IMR-90 (cell line): ENCODE measurements around the gene GORASP1. TPM values are rescaled to one million over a fixed set of nuclear protein-coding genes. Genes with fewer than 3 reads are reported as not detected.

Source experiments
- ATAC-seq: fragments of 200-7000 bp; cut with Tn5 transposase; 2 replicates; pipeline ENCODE4 v1.9.1; 2020; ENCODE audit warnings: low read depth, mild to moderate bottlenecking, moderate library complexity
- BruUV-seq: library from RNA; stranded (reverse); fragments of 400-500 nt; replicated peaks from 2 replicates; lab custom pipeline; 2021; lab: Mats Ljungman, UMichigan
- CTCF ChIA-PET: fragments of 300-600 bp; formaldehyde crosslinking; extraction: SDS; loops from one replicate; lab custom pipeline; 2021; ENCODE audit warnings: antibody characterized with exemption; lab: Yijun Ruan, JAX
- POLR2A ChIA-PET: fragments of 300-600 bp; sonication (Branson Sonifier 250); formaldehyde crosslinking; loops from one replicate; lab custom pipeline; 2022; ENCODE audit warnings: antibody characterized with exemption; ENCODE audit not compliant: unreplicated experiment; lab: Charles Lee
- DNase-seq: peaks from one replicate; pipeline ENCODE4 v3.0.0; 2013
- H2AFZ ChIP-seq: replicated peaks from 2 replicates; pipeline ENCODE3; 2013; ENCODE audit warnings: low read length, mild to moderate bottlenecking; ENCODE audit not compliant: poor library complexity
- H2AK5ac ChIP-seq: 2 replicates; pipeline ENCODE4 v1.6.1; 2013; ENCODE audit warnings: low read depth, low read length, inconsistent platforms
- H2AK9ac ChIP-seq: replicated peaks from 2 replicates; pipeline ENCODE3; 2013; ENCODE audit warnings: mild to moderate bottlenecking, low read depth, low read length, moderate library complexity; ENCODE audit not compliant: poor library complexity
- H2BK120ac ChIP-seq: 2 replicates; pipeline ENCODE4 v1.6.1; 2013; ENCODE audit warnings: low read depth, low read length, inconsistent platforms
- H2BK15ac ChIP-seq: 3 replicates; pipeline ENCODE4 v1.6.1; 2013; ENCODE audit warnings: low read depth, low read length, inconsistent platforms
- H2BK20ac ChIP-seq: 2 replicates; pipeline ENCODE4 v1.6.1; 2013; ENCODE audit warnings: low read depth, mild to moderate bottlenecking, inconsistent platforms, low read length, moderate library complexity
- H2BK5ac ChIP-seq: 2 replicates; pipeline ENCODE4 v1.6.1; 2013; ENCODE audit warnings: mild to moderate bottlenecking, low read depth, low read length, inconsistent platforms; ENCODE audit not compliant: poor library complexity, severe bottlenecking
- H3K14ac ChIP-seq: replicated peaks from 2 replicates; pipeline ENCODE4 v1.6.1; 2013; ENCODE audit warnings: low read depth, low read length, inconsistent platforms
- H3K18ac ChIP-seq: 2 replicates; pipeline ENCODE4 v1.6.1; 2013; ENCODE audit warnings: low read depth, low read length, control low read depth
- H3K23ac ChIP-seq: 2 replicates; pipeline ENCODE4 v1.6.1; 2013; ENCODE audit warnings: low read depth, low read length, inconsistent platforms
- H3K27ac ChIP-seq: 2 replicates; pipeline ENCODE4 v1.5.1; 2013; ENCODE audit warnings: mild to moderate bottlenecking, control low read depth, low read length; ENCODE audit not compliant: insufficient read depth
- H3K27me3 ChIP-seq: 2 replicates; pipeline ENCODE4 v1.6.1; 2013; ENCODE audit warnings: low read length; ENCODE audit not compliant: control insufficient read depth, insufficient read depth
- H3K36me3 ChIP-seq: 2 replicates; pipeline ENCODE4 v1.6.1; 2013; ENCODE audit warnings: low read length, mixed read lengths; ENCODE audit not compliant: control insufficient read depth, insufficient read depth
- H3K4ac ChIP-seq: 2 replicates; pipeline ENCODE4 v1.6.1; 2013; ENCODE audit warnings: low read depth, low read length, inconsistent platforms
- H3K4me1 ChIP-seq: 2 replicates; pipeline ENCODE4 v1.6.1; 2013; ENCODE audit warnings: low read length, mixed read lengths; ENCODE audit not compliant: control insufficient read depth, insufficient read depth
- H3K4me2 ChIP-seq: 2 replicates; pipeline ENCODE4 v1.6.1; 2013; ENCODE audit warnings: low read depth, mild to moderate bottlenecking, control low read depth, low read length, moderate library complexity
- H3K4me3 ChIP-seq: 2 replicates; pipeline ENCODE4 v1.5.1; 2013; ENCODE audit warnings: low read depth, mild to moderate bottlenecking, control low read depth, low read length, moderate library complexity; ENCODE audit not compliant: insufficient read depth
- H3K56ac ChIP-seq: 2 replicates; pipeline ENCODE4 v1.6.1; 2013; ENCODE audit warnings: low read length, inconsistent platforms; ENCODE audit not compliant: insufficient read depth; ENCODE audit errors: extremely low read depth
- H3K79me1 ChIP-seq, 2 experiments: 2 replicates each; pipeline ENCODE4 v1.6.1; 2013; ENCODE audit warnings: low read length in 2 of 2, inconsistent platforms in 1 of 2, low read depth in 1 of 2
- H3K9ac ChIP-seq: 2 replicates; pipeline ENCODE4 v1.6.1; 2013; ENCODE audit warnings: low read depth, low read length, control low read depth
- H3K9me1 ChIP-seq: 2 replicates; pipeline ENCODE4 v1.6.1; 2013; ENCODE audit warnings: low read length, inconsistent platforms; ENCODE audit not compliant: insufficient read depth
- H3K9me3 ChIP-seq: 2 replicates; pipeline ENCODE4 v1.6.1; 2013; ENCODE audit warnings: low read length; ENCODE audit not compliant: control insufficient read depth, insufficient read depth
- H4K20me1 ChIP-seq: 2 replicates; pipeline ENCODE4 v1.6.1; 2013; ENCODE audit warnings: low read length, inconsistent platforms; ENCODE audit not compliant: insufficient read depth
- H4K5ac ChIP-seq: 2 replicates; pipeline ENCODE4 v1.6.1; 2013; ENCODE audit warnings: mild to moderate bottlenecking, low read depth, low read length, control low read depth
- H4K8ac ChIP-seq, 2 experiments: 2 replicates each; pipeline ENCODE4 v1.6.1; 2013; ENCODE audit warnings: low read depth in 2 of 2, low read length in 2 of 2, control low read depth in 1 of 2, inconsistent platforms in 1 of 2
- H4K91ac ChIP-seq: 2 replicates; pipeline ENCODE4 v1.6.1; 2013; ENCODE audit warnings: low read depth, low read length, inconsistent platforms; ENCODE audit not compliant: insufficient read depth
- BHLHE40 ChIP-seq: fragments of 150-350 bp; IDR thresholded peaks from 2 replicates; pipeline ENCODE4 v1.6.1; 2016; ENCODE audit warnings: mild to moderate bottlenecking, low read depth, low read length
- CEBPB ChIP-seq: IDR thresholded peaks from 2 replicates; pipeline ENCODE4 v1.6.1; 2012; ENCODE audit warnings: low read depth, low read length, improper control_type of control experiment
- CHD1 ChIP-seq: IDR thresholded peaks from 2 replicates; pipeline ENCODE4 v1.6.1; 2012; ENCODE audit warnings: low read depth, low read length, improper control_type of control experiment
- FOS ChIP-seq: fragments of 150-350 bp; IDR thresholded peaks from 2 replicates; pipeline ENCODE4 v1.6.1; 2016; ENCODE audit warnings: low read depth, low read length
- MAFK ChIP-seq: IDR thresholded peaks from 2 replicates; pipeline ENCODE4 v1.6.1; 2012; ENCODE audit warnings: low read depth, low read length, improper control_type of control experiment
- MAZ ChIP-seq: IDR thresholded peaks from 2 replicates; pipeline ENCODE4 v1.6.1; 2012; ENCODE audit warnings: low read depth, mild to moderate bottlenecking, low read length, improper control_type of control experiment, moderate library complexity, borderline replicate concordance
- MXI1 ChIP-seq: IDR thresholded peaks from 2 replicates; pipeline ENCODE4 v1.6.1; 2012; ENCODE audit warnings: low read depth, mild to moderate bottlenecking, low read length, moderate library complexity, borderline replicate concordance
- NFE2L2 ChIP-seq: fragments of 150-350 bp; IDR thresholded peaks from 2 replicates; pipeline ENCODE4 v1.6.1; 2016; ENCODE audit warnings: low read depth, mild to moderate bottlenecking, low read length
- POLR2A ChIP-seq: IDR thresholded peaks from 2 replicates; pipeline ENCODE4 v1.6.1; 2012; ENCODE audit warnings: mild to moderate bottlenecking, low read depth, low read length
- RAD21 ChIP-seq: IDR thresholded peaks from 2 replicates; pipeline ENCODE4 v1.6.1; 2012; ENCODE audit warnings: low read length, improper control_type of control experiment
- RCOR1 ChIP-seq: IDR thresholded peaks from 2 replicates; pipeline ENCODE4 v1.6.1; 2012; ENCODE audit warnings: mild to moderate bottlenecking, low read length, improper control_type of control experiment; ENCODE audit not compliant: insufficient replicate concordance
- RFX5 ChIP-seq: IDR thresholded peaks from 2 replicates; pipeline ENCODE4 v1.8.0; 2012; ENCODE audit warnings: low read depth, mild to moderate bottlenecking, low read length, moderate library complexity
- SMC3 ChIP-seq: fragments of 150-350 bp; IDR thresholded peaks from 2 replicates; pipeline ENCODE4 v1.6.1; 2016; ENCODE audit warnings: low read depth, mild to moderate bottlenecking, antibody characterized with exemption, low read length, moderate library complexity
- WGBS, 2 experiments: methylation state at CpG; one replicate each; pipeline versions ENCODE4 v1.1.5 to v1.1.7; 2013; ENCODE audit warnings: missing lambda C conversion rate in 2 of 2; ENCODE audit not compliant: insufficient read length in 1 of 2; ENCODE audit errors: extremely low coverage in 2 of 2; 5-methylcytosine and 5-hydroxymethylcytosine counted together
- dilution Hi-C: fragments of 300-500 bp; cut with HindIII; formaldehyde crosslinking; loops from one replicate; pipeline ENCODE4 v1.14.3; 2018; ENCODE audit warnings: low sequenced_read_pairs; ENCODE audit not compliant: unreplicated experiment
- in situ Hi-C: fragments of 300-500 bp; cut with MboI; formaldehyde crosslinking; loops from 3 replicates; pipeline ENCODE4 v1.14.3; 2019; ENCODE audit warnings: low sequenced_read_pairs, inconsistent platforms, mixed read lengths
- intact Hi-C: fragments of 100-400 bp; cut with micrococcal nuclease; formaldehyde crosslinking; loops from 2 replicates; pipeline ENCODE4 v1.10.0; 2022
- polyA plus RNA-seq, 3 experiments: library from polyadenylated mRNA; depleted of rRNA; stranded (reverse); fragments of >200 nt; gene quantifications; 2 replicates each; pipeline ENCODE4 v1.2.3, GENCODE V29; 2012; ENCODE audit warnings: low replicate concordance in 1 of 3
- total RNA-seq: library from RNA; depleted of rRNA; stranded (reverse); fragments of >200 nt; gene quantifications from 2 replicates; pipeline ENCODE4 v1.2.3, GENCODE V29; 2012
- TF ChIP-seq, protein P1 (sequence below): conservative IDR thresholded peaks from 2 replicates; pipeline ENCODE4 v1.5.1; 2012; ENCODE audit warnings: mild to moderate bottlenecking, low read depth, low read length, improper control_type of control experiment
- TF ChIP-seq, protein P2 (sequence below): fragments of 150-350 bp; IDR thresholded peaks from 2 replicates; pipeline ENCODE4 v1.6.1; 2017; ENCODE audit warnings: mild to moderate bottlenecking, antibody characterized with exemption, low read length, low read depth
- TF ChIP-seq, protein P3 (sequence below): fragments of 150-350 bp; IDR thresholded peaks from 2 replicates; pipeline ENCODE4 v1.6.1; 2016; ENCODE audit warnings: low read depth, mild to moderate bottlenecking, low read length, moderate library complexity, borderline replicate concordance

The GORASP1 gene
- total and polyA plus RNA-seq, 2 of the 4 experiments (the other 2 are of a cell fraction) = 35.0 to 56.6 TPM

DNA sequence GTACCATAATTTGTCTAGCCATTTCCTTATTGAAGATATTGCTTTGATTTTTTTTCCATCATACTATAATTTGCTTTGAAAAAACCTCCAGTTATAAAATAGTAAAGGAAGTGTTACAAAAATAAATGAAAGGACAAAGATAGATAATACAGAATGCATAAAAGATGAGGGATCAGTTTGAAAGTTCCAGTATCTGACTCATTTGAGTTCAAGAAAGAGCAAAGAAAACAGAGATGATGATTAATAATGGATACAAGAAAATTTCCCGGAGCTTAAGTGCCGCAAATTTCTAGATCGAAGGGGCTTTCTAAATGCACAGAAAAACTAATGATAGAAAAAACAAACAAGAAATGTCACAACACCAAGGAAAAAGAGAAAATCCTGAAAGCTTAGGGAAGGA lies 51.3 kb downstream of the GORASP1 start:
- Histone ChIP-seq H3K18ac (no peak overlapping the region), H3K9me1 (peaks cover 6% of the 10 kb centered on the region), H2BK20ac (no peak overlapping the region), H2AK5ac (no peak overlapping the region), H3K4ac (no peak overlapping the region), H3K27me3 (no peaks in the 10 kb centered on the region), H2BK5ac (no peak overlapping the region), H4K91ac (no peak overlapping the region), H4K5ac (no peak overlapping the region), H3K9ac (no peak overlapping the region), H2AK9ac (no peak overlapping the region), H3K56ac (no peak overlapping the region), H3K79me1 (peaks cover 11 to 34% of the 10 kb centered on the region in 2 experiments), H3K4me1 (peaks cover 2% of the 10 kb centered on the region; the same call in 1 of the 2 replicates), H3K36me3 (no peaks in the 10 kb centered on the region), H4K8ac (no peak overlapping the region), H3K4me3 (no peak overlapping the region), H2BK120ac (no peak overlapping the region), H3K4me2 (no peak overlapping the region), H2BK15ac (no peak overlapping the region), H3K23ac (no peak overlapping the region), H4K20me1 (no peaks in the 10 kb centered on the region; the same call in 1 of the 2 replicates), H3K27ac (no peak overlapping the region), H3K9me3 (no peaks in the 10 kb centered on the region), H2AFZ (no peak overlapping the region), H3K14ac (no peak overlapping the region)
- no TSS peak for BruUV-seq
- POLR2A ChIA-PET = no interaction called here
- intact Hi-C loops (no loop called here), in situ Hi-C loops (no loop called here), dilution Hi-C loops (no loop called here)
- ATAC-seq (no peak), DNase-seq (no peak)
- TF ChIP-seq, protein P1, sequence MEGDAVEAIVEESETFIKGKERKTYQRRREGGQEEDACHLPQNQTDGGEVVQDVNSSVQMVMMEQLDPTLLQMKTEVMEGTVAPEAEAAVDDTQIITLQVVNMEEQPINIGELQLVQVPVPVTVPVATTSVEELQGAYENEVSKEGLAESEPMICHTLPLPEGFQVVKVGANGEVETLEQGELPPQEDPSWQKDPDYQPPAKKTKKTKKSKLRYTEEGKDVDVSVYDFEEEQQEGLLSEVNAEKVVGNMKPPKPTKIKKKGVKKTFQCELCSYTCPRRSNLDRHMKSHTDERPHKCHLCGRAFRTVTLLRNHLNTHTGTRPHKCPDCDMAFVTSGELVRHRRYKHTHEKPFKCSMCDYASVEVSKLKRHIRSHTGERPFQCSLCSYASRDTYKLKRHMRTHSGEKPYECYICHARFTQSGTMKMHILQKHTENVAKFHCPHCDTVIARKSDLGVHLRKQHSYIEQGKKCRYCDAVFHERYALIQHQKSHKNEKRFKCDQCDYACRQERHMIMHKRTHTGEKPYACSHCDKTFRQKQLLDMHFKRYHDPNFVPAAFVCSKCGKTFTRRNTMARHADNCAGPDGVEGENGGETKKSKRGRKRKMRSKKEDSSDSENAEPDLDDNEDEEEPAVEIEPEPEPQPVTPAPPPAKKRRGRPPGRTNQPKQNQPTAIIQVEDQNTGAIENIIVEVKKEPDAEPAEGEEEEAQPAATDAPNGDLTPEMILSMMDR = no peak
- TF ChIP-seq BHLHE40 = no peak
- TF ChIP-seq RFX5 = no peak
- TF ChIP-seq, protein P2, sequence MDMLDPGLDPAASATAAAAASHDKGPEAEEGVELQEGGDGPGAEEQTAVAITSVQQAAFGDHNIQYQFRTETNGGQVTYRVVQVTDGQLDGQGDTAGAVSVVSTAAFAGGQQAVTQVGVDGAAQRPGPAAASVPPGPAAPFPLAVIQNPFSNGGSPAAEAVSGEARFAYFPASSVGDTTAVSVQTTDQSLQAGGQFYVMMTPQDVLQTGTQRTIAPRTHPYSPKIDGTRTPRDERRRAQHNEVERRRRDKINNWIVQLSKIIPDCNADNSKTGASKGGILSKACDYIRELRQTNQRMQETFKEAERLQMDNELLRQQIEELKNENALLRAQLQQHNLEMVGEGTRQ = no peak
- no peak for TF ChIP-seq MXI1
- no peak for TF ChIP-seq NFE2L2
- no peak for TF ChIP-seq RAD21
- TF ChIP-seq MAZ = no peak
- no peak for TF ChIP-seq RCOR1
- no peak for TF ChIP-seq POLR2A
- TF ChIP-seq MAFK = no peak
- no peak for TF ChIP-seq CHD1
- TF ChIP-seq, protein P3, sequence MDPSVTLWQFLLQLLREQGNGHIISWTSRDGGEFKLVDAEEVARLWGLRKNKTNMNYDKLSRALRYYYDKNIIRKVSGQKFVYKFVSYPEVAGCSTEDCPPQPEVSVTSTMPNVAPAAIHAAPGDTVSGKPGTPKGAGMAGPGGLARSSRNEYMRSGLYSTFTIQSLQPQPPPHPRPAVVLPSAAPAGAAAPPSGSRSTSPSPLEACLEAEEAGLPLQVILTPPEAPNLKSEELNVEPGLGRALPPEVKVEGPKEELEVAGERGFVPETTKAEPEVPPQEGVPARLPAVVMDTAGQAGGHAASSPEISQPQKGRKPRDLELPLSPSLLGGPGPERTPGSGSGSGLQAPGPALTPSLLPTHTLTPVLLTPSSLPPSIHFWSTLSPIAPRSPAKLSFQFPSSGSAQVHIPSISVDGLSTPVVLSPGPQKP = no peak
- TF ChIP-seq FOS = no peak
- no peak for TF ChIP-seq CEBPB
- TF ChIP-seq SMC3 = no peak
- CTCF ChIA-PET = interaction anchor here (1.5 kb wide), 1 partner anchor 9 kb away, joined by 3 read pairs; no protein-coding TSS in a partner anchor
- no CpG with 5 or more reads among the region's 3 CpGs for WGBS, 2 experiments
